Measurements from ENCODE around the gene WDR5.

Gene WDR5

GRCh38 chr9:134159566-134160245 lies 23.8 kb downstream of the WDR5 start:
- DNase-seq, result no peak

DNA sequence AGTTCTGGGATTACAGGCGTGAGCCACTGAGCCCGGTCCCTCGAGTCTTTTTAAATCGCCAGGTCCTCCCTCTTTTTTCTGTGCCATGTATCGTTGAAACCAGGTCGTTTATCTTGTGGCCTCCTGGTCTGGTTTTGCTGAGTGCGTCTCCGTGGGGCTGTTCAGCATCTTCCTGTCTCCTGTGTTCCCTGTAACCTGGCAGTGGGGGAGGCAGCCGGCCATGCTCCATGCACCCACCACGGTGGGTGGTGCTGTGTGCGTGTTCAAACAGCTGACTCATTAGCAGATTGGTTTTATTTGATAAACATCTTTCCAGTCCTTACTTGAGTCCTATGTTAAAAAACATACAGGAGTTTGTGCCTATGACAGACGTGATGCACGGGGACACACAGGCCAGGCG lies 25.8 kb downstream of the WDR5 start:
- DNase-seq, result no peak

GRCh38 chr9:134162212-134162775 lies 26.4 kb downstream of the WDR5 start:
- DNase-seq, result no peak

DNA sequence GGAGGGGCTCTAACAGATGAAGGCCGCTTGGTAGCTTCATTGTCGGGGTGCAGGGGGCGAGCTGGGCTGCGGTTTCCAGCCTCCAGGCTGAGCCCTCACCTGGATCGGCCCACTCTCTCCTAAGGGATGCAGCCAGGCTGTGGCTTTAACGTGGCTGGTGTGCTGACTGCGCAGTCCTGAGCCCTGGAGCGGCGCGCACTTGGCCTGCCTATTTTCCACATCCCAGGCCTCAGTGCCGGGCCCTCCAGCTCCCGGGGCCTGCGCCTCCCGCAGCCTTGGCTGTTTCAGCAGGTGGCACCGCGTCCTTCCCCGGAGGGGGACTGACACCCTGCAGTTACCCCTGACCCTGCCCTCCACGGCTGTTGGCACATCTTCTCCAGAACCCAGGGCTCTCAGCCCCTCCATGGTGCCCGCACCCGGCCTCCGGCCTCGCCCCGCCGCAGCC lies 27.1 kb downstream of the WDR5 start:
- no peak for DNase-seq

DNA sequence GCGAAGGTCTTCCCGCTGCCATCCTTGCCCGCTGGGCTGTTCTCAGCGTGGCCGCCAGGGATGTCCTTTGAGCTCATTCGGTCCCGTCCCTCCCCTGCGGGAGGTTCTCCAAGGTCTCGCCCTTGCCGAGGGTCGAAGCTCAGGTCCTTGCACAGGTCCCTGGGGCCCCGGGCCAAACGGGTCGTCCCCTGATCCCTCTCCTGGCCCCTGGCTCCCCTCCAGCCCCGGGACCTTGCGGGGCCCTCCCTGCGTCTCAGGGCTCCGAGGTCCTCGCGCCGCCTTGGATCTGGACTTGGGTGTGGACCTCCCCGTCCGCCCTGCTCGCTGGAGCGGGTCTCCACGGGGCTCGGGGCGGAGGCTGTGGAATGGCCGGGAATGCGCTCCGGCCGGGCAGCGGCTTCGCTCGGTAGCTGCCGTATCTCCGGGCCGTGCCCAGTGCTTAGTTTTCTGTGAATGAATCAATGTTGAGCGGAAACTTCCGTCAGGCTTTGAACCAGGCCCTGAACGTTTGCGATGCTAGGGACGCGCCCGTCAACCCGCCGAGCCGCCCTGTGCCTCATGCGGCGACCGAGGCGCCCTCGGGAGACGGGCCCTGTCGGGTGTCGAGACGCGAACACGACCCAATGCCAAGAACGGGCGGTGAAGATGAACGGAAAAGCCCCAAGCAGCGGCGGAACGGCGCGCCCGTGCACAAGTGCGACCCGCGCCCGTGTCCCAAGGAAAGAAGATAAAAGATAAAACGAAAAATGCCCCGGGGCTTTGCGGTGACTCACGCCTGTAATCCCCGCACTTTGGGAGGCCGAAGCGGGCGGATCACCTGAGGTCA lies 27.7 kb downstream of the WDR5 start:
- peak; percentile 80 to 82 for DNase-seq

DNA sequence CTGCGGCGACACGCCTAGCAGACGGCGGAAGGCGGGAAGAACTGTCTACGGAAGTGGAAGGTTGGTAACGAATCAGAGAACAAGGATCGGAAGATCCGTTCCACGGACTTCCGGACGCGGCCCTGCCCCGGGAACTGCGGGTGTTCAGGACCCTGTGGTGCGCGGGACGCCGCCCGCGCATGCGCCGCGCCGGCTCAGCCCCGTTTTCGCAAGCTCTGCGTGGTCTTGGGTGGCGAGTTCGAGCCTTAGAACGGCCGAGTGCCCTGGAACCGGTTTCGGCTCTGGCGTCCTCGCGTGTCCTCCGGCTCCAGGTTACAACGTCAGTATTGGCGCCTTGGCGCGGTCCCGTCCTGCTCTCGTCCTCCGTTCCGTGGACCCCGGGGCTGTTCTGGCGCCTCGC lies 29.0 kb downstream of the WDR5 start:
- DNase-seq, result no peak

DNA sequence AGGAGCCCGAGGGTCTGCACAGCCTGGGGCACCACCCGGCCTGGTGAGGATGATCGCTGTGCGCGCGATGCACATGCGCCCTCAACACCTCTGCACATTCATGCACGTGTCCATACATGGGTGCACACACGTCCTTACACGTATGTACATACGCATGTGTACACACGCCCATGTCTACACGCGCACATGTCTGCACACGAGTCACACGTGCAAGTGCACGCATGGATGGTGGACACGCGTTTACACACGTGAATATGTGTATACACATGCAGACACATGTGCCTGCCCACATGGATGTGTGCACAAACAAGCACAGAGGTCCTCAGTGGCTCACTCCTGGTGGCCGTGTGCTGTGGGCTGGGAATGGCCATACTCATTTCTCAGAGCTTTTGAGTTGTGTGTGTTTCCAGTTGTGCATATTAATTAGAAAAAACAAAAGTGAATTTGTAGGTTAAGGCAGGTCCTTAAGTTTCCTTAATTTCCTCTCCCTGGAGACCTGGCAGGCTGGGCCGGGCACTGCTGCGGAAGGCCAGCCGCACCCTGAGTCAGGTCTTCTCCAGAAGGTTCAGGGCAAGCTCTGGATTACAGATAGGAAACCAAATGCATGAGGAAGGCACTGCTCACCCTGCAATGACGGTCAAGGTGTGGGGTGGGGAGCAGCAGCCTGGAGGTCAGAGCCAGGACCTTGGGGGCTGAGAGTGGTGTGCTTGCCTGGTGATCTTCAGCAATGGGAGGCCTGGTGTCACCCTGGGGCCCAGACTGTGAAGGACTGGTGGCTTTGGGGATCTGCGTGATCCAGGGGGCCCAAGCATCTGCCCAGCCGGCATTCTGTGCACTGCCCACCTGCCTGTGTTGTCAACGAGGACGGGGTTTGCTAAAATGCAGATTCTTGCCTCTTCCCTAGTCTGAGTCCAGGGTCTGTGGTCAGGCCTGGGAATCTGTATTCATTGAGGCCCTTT lies 29.8 kb downstream of the WDR5 start:
- DNase-seq, result peak; percentile 63 to 72

DNA sequence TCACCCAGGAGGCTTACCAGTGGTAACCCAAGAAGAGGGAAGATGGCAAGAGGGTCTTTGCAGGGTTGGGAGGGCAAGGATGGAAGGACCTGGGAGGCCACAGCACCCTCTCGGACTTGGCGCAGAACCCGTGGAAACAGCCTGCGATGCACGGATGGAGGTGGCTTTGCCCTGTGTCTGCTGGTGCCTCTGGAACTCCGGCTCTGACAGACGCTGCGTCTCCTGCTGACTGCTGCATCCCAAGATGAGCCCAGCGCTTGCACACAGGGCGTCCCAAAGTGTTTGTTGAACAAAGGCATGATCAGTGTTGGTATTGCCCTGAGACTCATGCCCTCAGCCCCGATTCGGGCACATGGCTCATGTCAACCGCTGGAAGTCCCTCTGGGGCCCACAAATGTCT lies 30.5 kb downstream of the WDR5 start:
- no peak for DNase-seq

DNA sequence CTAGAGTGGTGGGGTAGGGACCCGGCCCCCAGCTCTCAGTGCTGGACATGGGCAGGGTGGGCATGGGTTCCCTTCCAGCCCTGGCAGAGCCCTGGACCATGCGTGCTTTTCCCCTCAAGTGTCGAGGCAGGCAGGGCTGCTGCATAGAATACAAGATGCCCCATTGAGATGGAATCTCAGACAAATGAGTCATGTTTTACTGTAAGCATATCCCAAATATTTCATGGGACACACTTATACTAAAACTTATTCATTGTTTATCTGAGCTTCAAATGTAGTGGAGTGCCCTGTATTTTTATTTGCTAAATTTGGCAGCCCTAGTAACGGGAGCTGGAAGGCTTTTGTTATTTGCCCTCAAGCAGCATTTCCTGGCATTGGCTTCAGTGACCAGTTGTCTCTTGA lies 31.6 kb downstream of the WDR5 start:
- DNase-seq, result no peak

GRCh38 chr9:134168757-134169550 lies 33.1 kb downstream of the WDR5 start:
- DNase-seq, result peak; percentile 32 to 38

GRCh38 chr9:134169724-134170401 lies 34.0 kb downstream of the WDR5 start:
- no peak for DNase-seq

DNA sequence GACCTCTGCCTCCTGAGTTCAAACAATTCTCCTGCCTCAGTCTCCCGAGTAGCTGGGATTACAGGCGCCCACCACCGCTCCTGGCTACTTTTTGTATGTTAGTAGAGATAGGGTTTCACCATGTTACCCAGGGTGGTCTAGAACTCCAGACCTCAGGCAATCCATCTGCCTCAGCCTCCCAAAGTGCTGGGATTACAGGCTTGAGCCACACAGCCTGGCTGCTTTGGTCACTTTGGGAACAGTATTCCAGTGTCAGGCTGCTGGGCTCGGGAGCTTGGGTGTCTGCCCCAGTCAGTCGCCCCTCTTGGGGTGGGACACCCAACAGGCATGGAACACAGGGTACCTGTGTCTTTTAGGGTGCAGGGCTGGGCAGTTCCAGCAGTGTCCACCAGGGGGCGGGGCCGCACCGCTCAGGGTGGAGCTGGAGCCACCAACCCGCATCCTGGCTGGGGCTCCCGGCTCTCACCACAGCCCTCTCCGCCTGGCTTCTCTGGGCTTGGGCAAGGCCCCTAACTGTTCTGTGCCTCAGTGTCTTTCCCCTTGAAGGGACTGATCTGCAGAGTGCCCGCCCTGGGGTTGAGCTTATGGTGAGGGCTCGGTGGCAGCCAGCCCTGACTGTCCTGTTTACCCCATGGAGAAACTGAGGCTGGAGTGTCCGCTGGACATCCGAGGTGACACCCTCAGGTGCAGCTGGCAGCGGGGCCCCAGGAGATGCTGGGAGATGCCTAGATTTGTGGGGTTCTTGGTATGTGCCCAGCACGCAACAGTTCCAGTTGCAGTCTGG lies 34.8 kb downstream of the WDR5 start:
- peak; percentile 38 to 45 for DNase-seq

DNA sequence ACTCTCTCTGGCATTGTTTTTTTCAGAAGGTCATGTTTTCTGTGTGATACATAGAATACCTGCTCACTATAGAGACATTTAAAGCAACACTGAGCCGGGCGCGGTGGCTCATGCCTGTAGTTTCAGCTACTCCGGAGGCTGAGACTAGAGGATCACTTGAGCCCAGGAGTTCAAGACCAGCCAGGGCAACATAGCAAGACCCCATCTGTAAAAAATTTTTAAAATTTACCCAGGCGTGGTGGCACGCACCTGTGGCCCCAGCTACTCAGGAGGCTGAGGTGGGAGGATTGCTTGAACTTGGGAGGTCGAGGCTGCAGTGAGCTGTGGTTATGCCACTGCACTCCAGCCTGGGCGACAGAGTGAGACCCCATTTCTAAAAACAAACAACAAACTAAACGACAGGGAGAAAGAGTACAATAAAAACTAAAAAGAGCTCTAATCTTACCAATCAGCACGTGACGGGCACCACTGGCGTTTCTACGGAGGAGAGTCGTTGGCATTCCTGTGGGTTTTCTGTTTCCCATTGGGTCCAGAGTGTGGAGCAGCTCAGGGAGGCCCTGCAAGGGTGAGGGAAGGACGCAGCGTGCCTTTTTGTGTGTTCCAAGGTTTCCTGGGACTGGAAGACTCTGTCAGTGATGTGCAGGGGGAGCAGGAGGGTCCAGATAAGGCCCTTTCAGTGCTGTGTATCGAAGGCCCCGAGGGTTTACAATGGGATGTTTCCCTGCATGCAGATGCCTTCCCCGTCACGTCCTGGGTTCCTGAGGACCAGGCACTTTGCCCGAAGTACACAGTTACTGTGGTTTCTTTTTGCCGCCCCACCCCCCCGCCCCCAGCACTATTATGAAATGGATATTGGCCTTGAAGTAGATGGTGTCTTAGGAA lies 35.7 kb downstream of the WDR5 start:
- no peak for DNase-seq

- no peak for DNase-seq
Observed at GRCh38 chr9:134172198-134173126, 36.6 kb downstream of the WDR5 start.

GRCh38 chr9:134173127-134174072 lies 37.5 kb downstream of the WDR5 start:
- DNase-seq, result no peak

GRCh38 chr9:134174073-134174449 lies 38.2 kb downstream of the WDR5 start:
- no peak for DNase-seq

All from activated T-cell treated with anti-CD3 and anti-CD28 coated beads, Interleukin-2, amount 50 U/mL, for 48 hours (primary cell).